Upper lobe of left lung (tissue), 6 donors: ENCODE results near the gene NHLRC2. TPM values are rescaled to one million over a fixed set of nuclear protein-coding genes. Genes with fewer than 3 reads are reported as not detected.

Source experiments
- ATAC-seq, 2 donors: fragments of 200-7000 bp; cut with Tn5 transposase; one replicate each; pipeline ENCODE4 v1.9.1; 2022; ENCODE audit warnings: mild to moderate bottlenecking in 2 of 2, moderate library complexity in 2 of 2; ENCODE audit not compliant: low FRiP score in 2 of 2
- DNase-seq, 2 donors: peaks; one replicate each; pipeline ENCODE4 v3.0.0-alpha.2; 2019 to 2020
- H3K27ac ChIP-seq, 4 donors: fragments of 200-600 bp; sonication (generic); one replicate each; pipeline ENCODE4 v1.5.1; 2016 to 2019
- H3K27me3 ChIP-seq, 4 donors: fragments of 200-600 bp; sonication (generic); one replicate each; pipeline ENCODE4 v1.5.1; 2017 to 2019
- H3K36me3 ChIP-seq, 4 donors: fragments of 200-600 bp; sonication (generic); one replicate each; pipeline ENCODE4 v1.5.1; 2016 to 2019
- H3K4me1 ChIP-seq, 4 donors: fragments of 200-600 bp; sonication (generic); one replicate each; pipeline ENCODE4 v1.5.1; 2018 to 2019
- H3K4me3 ChIP-seq, 4 donors: fragments of 200-600 bp; sonication (generic); one replicate each; pipeline ENCODE4 v1.5.1; 2017 to 2019; ENCODE audit warnings: mild to moderate bottlenecking in 2 of 4, moderate library complexity in 1 of 4
- H3K9me3 ChIP-seq, 4 donors: fragments of 200-600 bp; sonication (generic); one replicate each; pipeline ENCODE4 v1.5.1; 2018 to 2019
- CTCF ChIP-seq, 6 experiments: fragments of 450-650 bp in 4 of 6; fragments of 200-600 bp in 2 of 6; sonication (generic) in 2 of 6; IDR thresholded peaks; one replicate each; pipeline ENCODE4 v1.5.1; 2016 to 2019; ENCODE audit warnings: antibody characterized with exemption in 6 of 6
- EP300 ChIP-seq, 4 donors: sonication (generic); formaldehyde crosslinking; IDR thresholded peaks; one replicate each; pipeline ENCODE4 v1.5.1; 2017; ENCODE audit warnings: antibody characterized with exemption in 4 of 4, control low read depth in 2 of 4
- POLR2A ChIP-seq, 4 donors: fragments of 450-650 bp; IDR thresholded peaks; one replicate each; pipeline ENCODE4 v1.5.1; 2016 to 2017; ENCODE audit warnings: antibody characterized with exemption in 4 of 4, mild to moderate bottlenecking in 2 of 4
- POLR2AphosphoS5 ChIP-seq, 2 donors: sonication (generic); formaldehyde crosslinking; IDR thresholded peaks; one replicate each; pipeline ENCODE4 v1.5.1; 2017; ENCODE audit warnings: antibody characterized with exemption in 2 of 2
- WGBS, 2 donors: methylation state at CpG; one replicate each; pipeline ENCODE4 v1.1.5; 2017 to 2018; 5-methylcytosine and 5-hydroxymethylcytosine counted together
- total RNA-seq, 6 donors: library from RNA; depleted of rRNA in 4 of 6; stranded (reverse); fragments of >200 nt in 4 of 6; gene quantifications; one replicate each; pipeline versions ENCODE4 v1.1.0 to v1.2.1, GENCODE V29; 2016 to 2021
- donor health status: DM: no; HTN: no; CAD: no; lungs with moderate emphysema.
- donor health status: DM: no; HTN: yes; CAD: no; lungs with severe emphysema.

NHLRC2 gene
- total RNA-seq, 6 donors from 2014 or later = 24.2 to 55.5 (median 39.7) TPM

- Histone ChIP-seq H3K27me3 (no peaks in the 10 kb centered on the region), H3K4me3 (no peak overlapping the region), H3K27ac (peak overlapping the region; percentile 40 to 73 (median 66)), H3K4me1 (peaks cover 0 to 27% (median 8%) of the 10 kb centered on the region in 4 donors), H3K36me3 (peaks cover 0 to 10% (median 0%) of the 10 kb centered on the region in 4 donors), H3K9me3 (no peaks in the 10 kb centered on the region)
- TF ChIP-seq CTCF (IDR thresholded peaks at IDR 0.05) = no peak
- no peak for TF ChIP-seq POLR2AphosphoS5 (IDR thresholded peaks at IDR 0.05)
- TF ChIP-seq POLR2A (IDR thresholded peaks at IDR 0.05) = no peak
- no peak for TF ChIP-seq EP300 (IDR thresholded peaks at IDR 0.05)
- 87 to 94% methylated on average over 2 of the region's 2 CpGs for WGBS, 2 donors
- DNase-seq = no peak
- no peak for ATAC-seq
These were observed 61.1 kb downstream of the NHLRC2 start for GRCh38 chr10:113915540-113915939.

GRCh38 chr10:113916053-113916452 lies 61.6 kb downstream of the NHLRC2 start:
- Histone ChIP-seq H3K27ac (peak overlapping the region; percentile 40 to 73 (median 66)), H3K27me3 (no peaks in the 10 kb centered on the region), H3K4me3 (no peak overlapping the region), H3K36me3 (peaks cover 0 to 10% (median 0%) of the 10 kb centered on the region in 4 donors), H3K9me3 (no peaks in the 10 kb centered on the region), H3K4me1 (peaks cover 0 to 29% (median 10%) of the 10 kb centered on the region in 4 donors)
- WGBS, 2 donors = 63 to 72% methylated on average over 2 of the region's 2 CpGs
- ATAC-seq = no peak
- TF ChIP-seq EP300 (IDR thresholded peaks at IDR 0.05) = no peak
- no peak for TF ChIP-seq POLR2A (IDR thresholded peaks at IDR 0.05)
- TF ChIP-seq CTCF (IDR thresholded peaks at IDR 0.05) = no peak
- TF ChIP-seq POLR2AphosphoS5 (IDR thresholded peaks at IDR 0.05) = no peak
- DNase-seq = no peak

GRCh38 chr10:113917636-113918035 lies 63.2 kb downstream of the NHLRC2 start:
- no peak for DNase-seq
- Histone ChIP-seq H3K27me3 (no peaks in the 10 kb centered on the region), H3K36me3 (peaks cover 0 to 5% (median 0%) of the 10 kb centered on the region in 4 donors), H3K4me3 (no peak overlapping the region), H3K27ac (peak overlapping the region in 1 of 4 donors; percentile 73), H3K4me1 (peaks cover 0 to 41% (median 14%) of the 10 kb centered on the region in 4 donors), H3K9me3 (no peaks in the 10 kb centered on the region)
- ATAC-seq = no peak
- WGBS, 2 donors = 79 to 93% methylated on average over 3 of the region's 3 CpGs
- TF ChIP-seq EP300 (IDR thresholded peaks at IDR 0.05) (no peak), CTCF (IDR thresholded peaks at IDR 0.05) (no peak), POLR2AphosphoS5 (IDR thresholded peaks at IDR 0.05) (no peak), POLR2A (IDR thresholded peaks at IDR 0.05) (no peak)

- no peak for DNase-seq
- Histone ChIP-seq H3K27ac (peak overlapping the region in 1 of 4 donors; percentile 1), H3K4me3 (no peak overlapping the region), H3K9me3 (peaks cover 0 to 4% (median 0%) of the 10 kb centered on the region in 4 donors), H3K36me3 (no peaks in the 10 kb centered on the region), H3K27me3 (no peaks in the 10 kb centered on the region), H3K4me1 (peaks cover 0 to 36% (median 18%) of the 10 kb centered on the region in 4 donors)
- WGBS, 2 donors = 68 to 70% methylated on average over 3 of the region's 3 CpGs
- ATAC-seq = no peak
- TF ChIP-seq CTCF (IDR thresholded peaks at IDR 0.05) = no peak
- TF ChIP-seq POLR2A (IDR thresholded peaks at IDR 0.05) = no peak
- no peak for TF ChIP-seq POLR2AphosphoS5 (IDR thresholded peaks at IDR 0.05)
- no peak for TF ChIP-seq EP300 (IDR thresholded peaks at IDR 0.05)
These were observed 65.7 kb downstream of the NHLRC2 start for GRCh38 chr10:113920114-113920513.

- Histone ChIP-seq H3K4me3 (no peak overlapping the region), H3K4me1 (peaks cover 0 to 28% (median 13%) of the 10 kb centered on the region in 4 donors), H3K27ac (peak overlapping the region in 2 of 4 donors; percentile 8 to 73), H3K36me3 (no peaks in the 10 kb centered on the region), H3K27me3 (no peaks in the 10 kb centered on the region), H3K9me3 (peaks cover 0 to 4% (median 0%) of the 10 kb centered on the region in 4 donors)
- TF ChIP-seq POLR2AphosphoS5 (IDR thresholded peaks at IDR 0.05) = no peak
- no peak for TF ChIP-seq CTCF (IDR thresholded peaks at IDR 0.05)
- TF ChIP-seq POLR2A (IDR thresholded peaks at IDR 0.05) = no peak
- TF ChIP-seq EP300 (IDR thresholded peaks at IDR 0.05) = no peak
- no peak for ATAC-seq
- WGBS, 2 donors = 43 to 47% methylated on average over 3 of the region's 3 CpGs
- no peak for DNase-seq
These were observed 66.4 kb downstream of the NHLRC2 start for GRCh38 chr10:113920875-113921274.
